Fibroblast of pulmonary artery (primary cell): ENCODE results near the gene OR4P4.

ENCODE experiments used
- DNase-seq: peaks from one replicate; pipeline ENCODE4 v3.0.0-alpha.2; 2010; ENCODE audit warnings: low read depth
- H3K4me3 ChIP-seq: replicated peaks from 2 replicates; pipeline ENCODE4 v1.5.1; 2011; ENCODE audit warnings: low read depth, mild to moderate bottlenecking, control low read depth, low read length, moderate library complexity
- CTCF ChIP-seq: IDR thresholded peaks from 2 replicates; pipeline ENCODE4 v1.5.1; 2011; ENCODE audit warnings: mild to moderate bottlenecking, control low read depth, low read length, inconsistent platforms; ENCODE audit errors: missing control alignments

Gene OR4P4

GRCh38 chr11:55634813-55635212 lies at the start of gene OR4P4:
OR4P4 (plus strand) TSS chr11:55635113.
- no peak within 1 kb of the TSS for H3K4me3 ChIP-seq
- no peak for TF ChIP-seq CTCF
- DNase-seq, result no peak

GRCh38 chr11:55607545-55607944 lies 27.4 kb upstream of the OR4P4 start, which contains the start of gene OR4C11:
OR4C11 (minus strand) TSS chr11:55607645; CDS start chr11:55604373, 3,272 bp downstream.
- H3K4me3 ChIP-seq, result no peak within 1 kb of the TSS
- no peak for DNase-seq
- no peak for TF ChIP-seq CTCF

- no peak for TF ChIP-seq CTCF
- H3K4me3 ChIP-seq, result no peak overlapping the region
- DNase-seq, result no peak
Measured at GRCh38 chr11:55624531-55624930, 10.4 kb upstream of the OR4P4 start.

- TF ChIP-seq CTCF, result no peak
- DNase-seq, result no peak
Measured at GRCh38 chr11:55648027-55648426, 13.1 kb downstream of the OR4P4 start, which contains the start of gene OR4S2. OR4S2 (plus strand) TSS chr11:55648327; CDS start chr11:55650904, 2,577 bp downstream.

GRCh38 chr11:55652560-55652959 lies 17.6 kb downstream of the OR4P4 start:
- no peak for DNase-seq
- H3K4me3 ChIP-seq, result no peak overlapping the region
- TF ChIP-seq CTCF, result no peak

More at GRCh38 chr11:55648027-55648426, 13.1 kb downstream of the OR4P4 start, which contains the start of gene OR4S2:
- H3K4me3 ChIP-seq, result no peak within 1 kb of the TSS

- H3K4me3 ChIP-seq, result no peak overlapping the region
- no peak for DNase-seq
- no peak for TF ChIP-seq CTCF
Measured at GRCh38 chr11:55655096-55655495, 20.2 kb downstream of the OR4P4 start.

GRCh38 chr11:55658031-55658573 lies 23.2 kb downstream of the OR4P4 start:
- no peak for DNase-seq
- TF ChIP-seq CTCF, result no peak
- H3K4me3 ChIP-seq, result no peak overlapping the region
